Body of pancreas (tissue), 4 donors: ENCODE results near the gene SOX5. TPM values are rescaled to one million over a fixed set of nuclear protein-coding genes. Genes with fewer than 3 reads are reported as not detected.
"Not testable (repeated sequence)": the region's sequence is repeated elsewhere in the genome, so short reads cannot be mapped to it uniquely, and the experiment has no call there.

Experiments used
- ATAC-seq: fragments of 150-250 bp; one replicate; pipeline ENCODE4 v1.9.1; 2016
- DNase-seq, 4 donors: peaks; one replicate each; pipeline ENCODE4 v3.0.0-alpha.2; 2019
- H3K27ac ChIP-seq, 4 donors: fragments of 200-600 bp; sonication (generic); 1 replicate in 3 of 4; 2 replicates in 1 of 4; pipeline versions ENCODE4 v1.5.1 to v1.6.1; 2016 to 2019; ENCODE audit warnings: mild to moderate bottlenecking in 1 of 4, mixed read lengths in 1 of 4, moderate library complexity in 1 of 4
- H3K27me3 ChIP-seq, 2 donors: fragments of 200-600 bp; sonication (generic); one replicate each; pipeline ENCODE4 v1.6.0; 2016; ENCODE audit warnings: mild to moderate bottlenecking in 1 of 2
- H3K36me3 ChIP-seq, 2 donors: fragments of 200-600 bp; sonication (generic); replicated peaks in 1 of 2; 2 replicates each; pipeline ENCODE4 v1.5.1; 2016; ENCODE audit warnings: low read depth in 2 of 2; ENCODE audit not compliant: insufficient read depth in 1 of 2
- H3K4me1 ChIP-seq: fragments of 200-600 bp; sonication (generic); one replicate; pipeline ENCODE4 v1.6.0; 2016
- H3K4me3 ChIP-seq, 2 donors: fragments of 200-600 bp; sonication (generic); 1 replicate in 1 of 2; 2 replicates in 1 of 2; pipeline ENCODE4 v1.5.1; 2016 to 2019
- H3K9me3 ChIP-seq, 3 donors: fragments of 200-600 bp; sonication (generic); 1 replicate in 2 of 3; 2 replicates in 1 of 3; pipeline ENCODE4 v1.5.1; 2016
- CTCF ChIP-seq, 7 experiments: fragments of 450-650 bp in 4 of 7; fragments of 200-600 bp in 3 of 7; sonication (generic) in 3 of 7; IDR thresholded peaks; one replicate each; pipeline ENCODE4 v1.5.1; 2016 to 2019; ENCODE audit warnings: antibody characterized with exemption in 7 of 7
- POLR2A ChIP-seq, 3 donors: fragments of 450-650 bp; IDR thresholded peaks; one replicate each; pipeline ENCODE4 v1.6.1; 2016; ENCODE audit warnings: antibody characterized with exemption in 3 of 3, mild to moderate bottlenecking in 2 of 3
- WGBS, 2 donors: methylation state at CpG; one replicate each; pipeline ENCODE4 v1.1.5; 2017; 5-methylcytosine and 5-hydroxymethylcytosine counted together
- intact Hi-C: fragments of 100-400 bp; cut with DNase I; formaldehyde crosslinking; loops from one replicate; pipeline ENCODE4 v1.15.1; 2023
- total RNA-seq, 2 donors: library from RNA; depleted of rRNA; stranded (reverse); fragments of >200 nt; gene quantifications; one replicate each; pipeline ENCODE4 v1.1.0, GENCODE V29; 2016

SOX5 gene
- total RNA-seq, 2 donors from 2014 or later = 3.0 to 10.4 TPM

- Histone ChIP-seq H3K4me3 (no peak overlapping the region), H3K9me3 (no peaks in the 10 kb centered on the region), H3K4me1 (peaks cover 6% of the 10 kb centered on the region), H3K27ac (no peak overlapping the region), H3K36me3 (no peaks in the 10 kb centered on the region), H3K27me3 (no peaks in the 10 kb centered on the region)
- 82 to 84% methylated on average over 3 of the region's 3 CpGs for WGBS, 2 donors
- intact Hi-C loops = no loop called here
- TF ChIP-seq CTCF (IDR thresholded peaks at IDR 0.05) (no peak), POLR2A (IDR thresholded peaks at IDR 0.05) (no peak)
- no peak for ATAC-seq
- no peak for DNase-seq
Measured at GRCh38 chr12:23884909-23885308, 64.6 kb downstream of the SOX5 start.

- Histone ChIP-seq H3K27ac (no peak overlapping the region), H3K27me3 (no peaks in the 10 kb centered on the region), H3K9me3 (no peaks in the 10 kb centered on the region), H3K36me3 (no peaks in the 10 kb centered on the region), H3K4me1 (no peaks in the 10 kb centered on the region), H3K4me3 (no peak overlapping the region)
- 78 to 84% methylated on average over 5 of the region's 5 CpGs for WGBS, 2 donors
- no peak for TF ChIP-seq CTCF (IDR thresholded peaks at IDR 0.05)
- no peak for TF ChIP-seq POLR2A (IDR thresholded peaks at IDR 0.05)
- intact Hi-C loops = no loop called here
- ATAC-seq (no peak), DNase-seq (no peak)
Measured at GRCh38 chr12:23880988-23881387, 68.5 kb downstream of the SOX5 start.

GRCh38 chr12:23876618-23877017 is 72.9 kb downstream of the SOX5 start:
- ATAC-seq, H3K36me3 ChIP-seq, intact Hi-C loops, H3K9me3 ChIP-seq, H3K4me1 ChIP-seq, H3K4me3 ChIP-seq, DNase-seq, H3K27ac ChIP-seq, H3K27me3 ChIP-seq: not testable (repeated sequence)
- 72 to 78% methylated on average over 1 of the region's 1 CpG for WGBS, 2 donors

- intact Hi-C loops = no loop called here
- no peak for TF ChIP-seq CTCF (IDR thresholded peaks at IDR 0.05)
- TF ChIP-seq POLR2A (IDR thresholded peaks at IDR 0.05) = no peak
- no peaks in the 10 kb centered on the region for H3K4me1 ChIP-seq
- H3K9me3 ChIP-seq = no peaks in the 10 kb centered on the region
- H3K27ac ChIP-seq = no peak overlapping the region
- H3K36me3 ChIP-seq = no peaks in the 10 kb centered on the region
- H3K4me3 ChIP-seq = no peak overlapping the region
- H3K27me3 ChIP-seq = no peaks in the 10 kb centered on the region
- ATAC-seq (no peak), DNase-seq (no peak)
Measured at GRCh38 chr12:23867794-23868193, 81.7 kb downstream of the SOX5 start.

- ATAC-seq (no peak), DNase-seq (no peak)
- Histone ChIP-seq H3K4me3 (no peak overlapping the region), H3K27ac (no peak overlapping the region), H3K36me3 (no peaks in the 10 kb centered on the region), H3K27me3 (no peaks in the 10 kb centered on the region), H3K4me1 (no peaks in the 10 kb centered on the region), H3K9me3 (no peaks in the 10 kb centered on the region)
- TF ChIP-seq POLR2A (IDR thresholded peaks at IDR 0.05) (no peak), CTCF (IDR thresholded peaks at IDR 0.05) (no peak)
- intact Hi-C loops = no loop called here
- 84% methylated on average over 3 of the region's 3 CpGs for WGBS, 2 donors
Measured at GRCh38 chr12:23862701-23863100, 86.8 kb downstream of the SOX5 start.
